Activated CD4-positive, alpha-beta T cell treated with anti-CD3 and anti-CD28 coated beads, Interleukin-2, Interleukin-4, amounts not matched to agents 100 ng/mL and 50 ng/mL, durations not matched to agents 16 hours and 8 hours (primary cell): ENCODE results near the gene ARPP21.

ENCODE experiments used
- DNase-seq: peaks from one replicate; pipeline ENCODE4 v3.0.0-alpha.2; 2020; ENCODE audit warnings: low spot score

Gene ARPP21

DNA sequence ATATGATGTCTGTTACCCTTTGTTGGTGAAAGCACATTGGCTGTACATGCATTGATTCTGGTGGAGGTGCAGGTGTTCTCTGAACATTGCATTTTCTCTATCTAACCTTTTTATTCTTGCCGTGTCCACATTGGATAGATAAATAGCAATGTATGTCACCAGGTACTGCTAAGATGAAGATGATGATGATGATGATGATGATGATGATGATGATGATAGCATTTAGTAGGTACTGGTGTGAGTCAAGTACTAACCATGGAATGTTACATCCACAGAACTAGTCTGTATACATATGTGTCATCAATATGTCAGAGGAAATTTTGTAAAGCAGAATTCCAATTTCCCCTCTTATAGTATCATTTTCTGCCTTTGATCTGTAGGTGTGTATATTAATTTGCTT, 36.3 kb downstream of the ARPP21 start:
- no peak for DNase-seq

DNA sequence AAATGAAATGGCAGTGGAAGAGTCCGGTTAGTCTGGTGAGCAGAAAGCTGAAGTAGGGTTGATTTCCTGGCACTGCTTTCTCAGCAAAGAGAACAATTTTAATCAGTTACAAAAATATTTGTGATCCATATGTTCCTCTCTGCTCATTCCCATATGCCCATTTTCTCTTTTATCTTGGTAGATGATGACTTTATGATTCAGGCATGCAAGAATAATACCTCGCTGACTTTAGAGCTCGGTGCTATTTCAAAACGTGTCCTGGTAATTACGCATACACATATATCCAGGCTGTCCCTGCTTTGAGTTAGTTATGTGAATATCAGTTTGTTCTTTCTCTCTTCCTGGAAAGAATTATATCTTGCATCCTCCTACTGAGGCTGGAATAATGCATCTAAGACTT, 38.5 kb downstream of the ARPP21 start:
- no peak for DNase-seq

DNA sequence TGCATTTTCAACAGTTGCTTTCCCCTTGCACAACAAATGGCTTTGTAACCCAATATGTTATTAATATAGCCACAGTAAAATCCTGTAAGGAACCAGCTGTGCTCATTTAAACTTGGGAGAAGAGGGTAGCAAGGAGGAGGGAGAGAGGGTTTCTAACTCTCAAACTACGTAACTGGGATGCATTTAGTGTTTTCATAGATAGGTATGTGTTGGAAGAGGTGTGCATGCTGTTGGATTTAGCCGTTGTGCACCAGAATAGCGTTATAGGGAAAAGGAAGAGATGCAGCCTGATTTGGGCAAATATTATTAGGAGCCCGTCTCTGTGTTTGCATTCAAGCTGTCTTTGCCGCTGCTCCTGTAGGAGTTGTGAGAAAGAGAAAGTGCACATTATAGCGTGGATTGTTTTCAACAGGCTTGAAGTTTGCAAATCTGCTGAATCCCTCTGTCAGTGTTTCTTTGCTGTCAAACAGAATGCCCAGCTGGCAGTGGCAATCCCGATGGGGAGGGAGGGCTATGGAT, 39.4 kb downstream of the ARPP21 start:
- DNase-seq: no peak

- DNase-seq: no peak
Measured at GRCh38 chr3:35679409-35680080, 40.2 kb downstream of the ARPP21 start.

- no peak for DNase-seq
Measured at GRCh38 chr3:35680866-35681650, 41.7 kb downstream of the ARPP21 start.

DNA sequence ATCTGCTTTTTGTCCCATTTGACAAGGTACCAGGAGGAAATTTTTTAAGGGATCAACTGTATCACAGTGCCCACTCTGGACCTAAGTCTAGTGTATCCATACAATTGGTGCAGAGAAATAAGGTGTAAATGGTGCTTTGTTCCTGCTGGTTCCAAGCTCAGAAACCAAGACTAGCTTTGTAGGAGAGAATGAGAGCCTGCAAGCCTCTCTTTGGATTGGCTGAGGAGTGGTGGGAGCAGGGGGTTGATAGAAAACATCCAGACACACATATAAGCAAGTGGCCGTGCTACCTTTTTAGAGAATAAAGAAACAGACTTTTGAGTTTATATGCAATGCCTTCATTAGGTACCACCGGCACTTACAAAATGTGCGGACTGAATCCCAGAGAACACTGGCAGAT, 45.8 kb downstream of the ARPP21 start:
- DNase-seq: no peak

DNA sequence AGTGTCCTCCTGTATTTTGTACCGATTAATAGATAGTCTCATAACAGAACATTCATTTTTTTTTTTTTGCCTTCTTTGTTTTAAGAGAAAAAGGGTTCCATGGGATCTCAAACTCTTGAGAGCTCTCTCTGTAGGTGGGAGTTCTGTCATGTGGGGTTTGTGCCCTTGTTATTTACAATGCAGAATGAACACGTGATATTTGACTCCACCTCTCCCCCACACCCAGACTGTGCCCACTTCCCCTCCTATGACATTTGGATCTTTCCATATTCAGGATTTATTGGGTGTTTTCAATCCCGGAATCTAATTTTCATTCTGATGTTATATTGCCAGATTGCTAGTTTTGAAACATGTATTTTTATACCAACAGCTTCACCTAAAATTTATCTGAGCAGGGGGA, 49.5 kb downstream of the ARPP21 start:
- DNase-seq: no peak

DNA sequence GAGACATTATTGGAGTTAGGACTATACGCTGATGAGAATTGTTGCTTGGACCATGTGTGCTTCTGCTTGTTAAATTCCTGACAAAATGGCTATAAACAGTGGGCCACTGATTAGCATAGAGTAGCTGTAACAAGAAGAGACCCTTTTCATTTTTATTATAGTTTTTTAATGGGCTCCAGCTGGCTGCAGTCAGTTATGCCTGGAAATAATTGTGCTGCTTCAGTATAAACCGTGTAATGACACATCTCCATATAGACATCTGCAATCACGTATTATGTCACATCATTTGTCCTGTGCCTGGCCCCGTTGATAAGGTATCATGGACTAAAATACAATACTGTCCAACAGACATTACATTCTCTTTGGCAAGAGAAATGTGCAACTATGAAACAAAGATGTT, 50.9 kb downstream of the ARPP21 start:
- DNase-seq: no peak

GRCh38 chr3:35705904-35706303, 66.6 kb downstream of the ARPP21 start:
- DNase-seq: no peak

DNA sequence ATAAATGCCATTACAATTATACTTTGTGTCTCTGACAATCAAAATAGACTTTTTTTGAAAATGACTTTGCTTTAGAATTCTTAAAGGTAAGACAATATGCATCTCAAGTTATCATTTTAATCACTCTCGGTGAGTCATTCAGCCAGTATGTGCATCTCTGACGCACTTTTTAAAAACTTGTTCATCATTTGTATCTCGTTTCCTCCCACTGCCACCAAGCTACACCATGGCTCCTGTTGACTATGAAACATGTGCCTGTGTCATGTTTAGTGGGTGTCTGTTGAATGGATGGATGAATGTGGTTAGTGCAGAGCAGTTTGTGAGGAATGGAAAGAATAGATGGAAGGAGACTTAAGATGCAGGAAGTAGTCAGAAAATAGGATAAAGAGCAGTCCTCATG, 68.6 kb downstream of the ARPP21 start:
- no peak for DNase-seq

- no peak for DNase-seq
Measured at GRCh38 chr3:35708394-35709271, 69.3 kb downstream of the ARPP21 start.

- DNase-seq: no peak
Measured at GRCh38 chr3:35709691-35710090, 70.4 kb downstream of the ARPP21 start.

GRCh38 chr3:35710554-35710953, 71.2 kb downstream of the ARPP21 start:
- no peak for DNase-seq

DNA sequence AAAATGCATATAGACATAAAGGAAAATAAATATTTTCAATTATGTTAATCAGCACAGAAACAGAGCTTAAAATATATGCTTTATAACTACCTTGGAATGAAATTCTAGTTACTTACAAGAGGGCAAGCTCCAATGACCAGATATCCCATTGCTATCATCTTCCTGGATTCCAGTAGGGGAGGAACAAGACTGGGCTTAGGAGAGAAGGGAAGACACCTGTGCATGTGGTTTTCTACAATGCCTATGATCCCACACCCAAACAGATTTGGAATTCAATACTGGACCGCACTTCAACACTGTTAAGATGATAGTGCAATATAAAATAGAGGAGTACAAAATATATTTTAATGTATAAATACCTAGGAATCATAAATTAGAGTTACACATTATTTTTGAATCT, 79.6 kb downstream of the ARPP21 start:
- DNase-seq: no peak

- no peak for DNase-seq
Measured at GRCh38 chr3:35721628-35722027, 82.3 kb downstream of the ARPP21 start.

- no peak for DNase-seq
Measured at GRCh38 chr3:35722902-35723301, 83.6 kb downstream of the ARPP21 start.

- DNase-seq: no peak
Measured at GRCh38 chr3:35723480-35724097, 84.3 kb downstream of the ARPP21 start.

GRCh38 chr3:35724106-35724505, 84.8 kb downstream of the ARPP21 start:
- DNase-seq: no peak

GRCh38 chr3:35727179-35727578, 87.9 kb downstream of the ARPP21 start:
- no peak for DNase-seq

DNA sequence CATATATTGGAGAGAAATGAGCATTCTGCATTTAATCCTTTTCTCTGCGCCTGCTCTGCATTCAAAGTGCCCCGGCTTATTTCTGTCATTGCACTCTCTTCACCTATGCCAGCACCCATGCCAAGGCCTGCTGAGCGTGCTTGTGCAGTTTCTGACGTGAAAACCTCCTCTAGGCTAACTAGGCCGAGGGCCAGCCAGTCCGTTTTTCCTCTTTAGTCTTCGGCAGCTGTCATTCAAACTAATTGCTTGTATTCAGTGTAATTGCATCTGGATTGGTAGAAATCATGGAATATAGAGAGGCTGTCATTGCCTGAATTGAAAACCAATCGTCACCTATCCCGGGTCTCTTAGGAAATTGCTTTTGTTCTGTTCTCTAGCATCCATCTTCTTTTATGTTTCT, 94.0 kb downstream of the ARPP21 start:
- DNase-seq: no peak

DNA sequence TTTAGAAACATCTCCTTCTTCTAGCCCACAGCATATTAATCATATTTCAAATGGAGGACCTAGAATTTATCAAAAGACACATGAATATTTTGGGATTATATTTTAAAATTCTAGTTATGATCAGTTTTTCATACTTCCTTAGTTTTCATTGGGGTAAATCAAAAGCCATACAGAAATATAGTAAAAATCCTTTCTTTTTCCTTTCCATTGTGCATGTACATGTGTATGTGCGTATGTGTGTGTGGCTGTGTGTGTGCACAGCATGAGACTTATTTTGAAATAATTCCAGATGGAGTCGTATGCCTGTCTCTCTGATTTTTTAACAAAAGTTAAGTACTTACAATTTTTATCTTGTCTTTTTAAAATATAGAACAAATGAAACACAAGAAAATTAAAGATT, 94.5 kb downstream of the ARPP21 start:
- no peak for DNase-seq

DNA sequence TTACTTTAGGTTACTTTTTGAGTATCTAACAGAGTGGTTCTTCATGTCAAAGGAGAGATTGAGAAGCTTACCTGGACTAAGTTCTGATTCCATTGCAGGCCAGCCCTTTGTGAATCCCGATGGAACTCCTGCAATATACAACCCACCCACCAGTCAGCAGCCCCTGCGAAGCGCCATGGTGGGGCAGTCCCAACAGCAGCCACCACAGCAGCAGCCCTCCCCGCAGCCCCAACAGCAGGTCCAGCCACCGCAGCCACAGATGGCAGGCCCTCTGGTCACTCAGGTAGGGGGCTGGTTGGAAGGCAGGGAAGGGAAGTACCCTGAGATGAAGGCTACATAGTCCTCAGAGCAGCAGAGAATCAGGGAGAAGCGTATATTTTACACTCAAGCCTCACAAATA, 97.8 kb downstream of the ARPP21 start:
- DNase-seq: no peak
